Left ventricle myocardium inferior (tissue), 1 donor: ENCODE data around the gene JHY. TPM values are rescaled to one million over a fixed set of nuclear protein-coding genes. Genes with fewer than 3 reads are reported as not detected.

Experiments
- DNase-seq: peaks from one replicate; pipeline ENCODE4 v3.0.0-alpha.2; 2020
- H3K27ac ChIP-seq: fragments of 200-600 bp; replicated peaks from 2 replicates; pipeline ENCODE4 v1.8.0; 2021
- H3K27me3 ChIP-seq: fragments of 200-600 bp; 2 replicates; pipeline ENCODE4 v1.8.0; 2021; ENCODE audit warnings: low read depth
- H3K36me3 ChIP-seq: fragments of 200-600 bp; 2 replicates; pipeline ENCODE4 v1.8.0; 2021
- H3K4me1 ChIP-seq: fragments of 200-600 bp; 2 replicates; pipeline ENCODE4 v1.8.0; 2021
- H3K4me3 ChIP-seq: fragments of 200-600 bp; 2 replicates; pipeline ENCODE4 v1.8.0; 2021; ENCODE audit warnings: mild to moderate bottlenecking, moderate library complexity
- H3K9me3 ChIP-seq: fragments of 200-600 bp; replicated peaks from 2 replicates; pipeline ENCODE4 v1.8.0; 2021
- CTCF ChIP-seq: fragments of 200-600 bp; IDR thresholded peaks from 2 replicates; pipeline ENCODE4 v1.8.0; 2021; ENCODE audit warnings: antibody characterized with exemption, mild to moderate bottlenecking, borderline replicate concordance
- intact Hi-C: fragments of 100-400 bp; cut with micrococcal nuclease; formaldehyde crosslinking; loops from one replicate; pipeline ENCODE4 v1.11.0; 2022
- total RNA-seq: library from RNA; stranded (reverse); fragmentation: NEBNext Ultra II Directional; extraction: Animal tissue kit (Norgen Biotek cat#: 25700); gene quantifications from one replicate; pipeline ENCODE4 v1.2.1, GENCODE V29; 2021
- donor health status: DM: no; HTN: yes; CAD: no; lungs with severe emphysema.

JHY gene
- total RNA-seq, 1 donor from 2014 or later, result 1.8 TPM

DNA sequence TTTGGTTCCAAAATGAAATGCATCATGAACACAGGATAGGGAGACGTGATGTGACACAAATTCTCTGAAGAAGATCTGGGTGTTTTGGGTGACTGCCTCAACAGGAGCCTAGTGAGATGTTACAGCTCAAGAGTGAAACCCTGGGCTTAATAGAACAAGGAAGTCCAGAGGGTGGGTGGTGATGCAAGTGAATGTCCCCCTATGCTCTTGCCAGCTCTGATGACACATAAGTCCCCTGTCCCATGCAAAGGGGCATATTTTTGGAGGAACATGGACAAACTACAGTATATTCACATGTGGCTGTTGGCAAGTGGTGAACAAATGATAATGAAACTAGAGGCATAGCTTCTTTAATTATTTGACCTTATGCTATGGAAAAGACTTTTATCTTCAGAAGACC, 35.1 kb upstream of the JHY start:
- H3K27me3 ChIP-seq, result peaks cover 33% of the 10 kb centered on the region
- intact Hi-C loops, result no loop called here

GRCh38 chr11:122848186-122848585, 34.4 kb upstream of the JHY start:
- no peak overlapping the region for H3K27ac ChIP-seq
- no peaks in the 10 kb centered on the region for H3K4me1 ChIP-seq
- DNase-seq, result no peak
- no peaks in the 10 kb centered on the region for H3K9me3 ChIP-seq
- TF ChIP-seq CTCF, result no peak
- no peaks in the 10 kb centered on the region for H3K36me3 ChIP-seq
- H3K27me3 ChIP-seq, result peaks cover 39% of the 10 kb centered on the region
- H3K4me3 ChIP-seq, result no peak overlapping the region
- intact Hi-C loops, result no loop called here

More for the DNA sequence above, 35.1 kb upstream of the JHY start:
- no peak for TF ChIP-seq CTCF
- Histone ChIP-seq H3K4me1 (no peaks in the 10 kb centered on the region), H3K4me3 (no peak overlapping the region), H3K9me3 (no peaks in the 10 kb centered on the region), H3K27ac (no peak overlapping the region), H3K36me3 (no peaks in the 10 kb centered on the region)
- DNase-seq, result no peak

DNA sequence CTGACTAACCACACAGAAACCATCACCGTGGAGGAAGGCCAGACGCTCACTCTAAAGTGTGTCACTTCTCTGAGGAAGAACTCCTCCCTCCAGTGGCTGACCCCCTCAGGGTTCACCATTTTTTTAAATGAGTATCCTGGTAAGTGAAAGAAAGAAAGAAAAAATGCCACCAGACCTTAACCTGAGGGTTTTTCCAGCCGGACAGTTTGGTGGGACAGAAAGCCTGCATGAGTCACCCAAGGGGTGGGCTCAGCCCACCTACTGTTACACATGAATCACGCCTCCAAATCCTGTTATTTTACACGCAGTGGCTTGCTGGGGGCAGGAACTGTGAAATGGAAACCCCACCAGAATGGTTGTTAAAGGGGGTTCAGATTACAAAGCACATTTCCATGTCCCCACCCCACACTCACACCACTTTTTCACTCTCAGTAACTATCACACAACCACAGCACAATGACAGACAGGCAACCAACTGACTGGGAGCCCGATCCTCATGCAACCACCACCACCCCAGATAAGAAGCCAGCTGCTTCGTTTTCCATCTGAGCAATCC, 32.4 kb upstream of the JHY start:
- Histone ChIP-seq H3K27ac (no peak overlapping the region), H3K4me1 (no peaks in the 10 kb centered on the region), H3K9me3 (no peaks in the 10 kb centered on the region), H3K36me3 (no peaks in the 10 kb centered on the region), H3K4me3 (no peak overlapping the region), H3K27me3 (peaks cover 46% of the 10 kb centered on the region)
- no peak for TF ChIP-seq CTCF
- no peak for DNase-seq
- intact Hi-C loops, result no loop called here

DNA sequence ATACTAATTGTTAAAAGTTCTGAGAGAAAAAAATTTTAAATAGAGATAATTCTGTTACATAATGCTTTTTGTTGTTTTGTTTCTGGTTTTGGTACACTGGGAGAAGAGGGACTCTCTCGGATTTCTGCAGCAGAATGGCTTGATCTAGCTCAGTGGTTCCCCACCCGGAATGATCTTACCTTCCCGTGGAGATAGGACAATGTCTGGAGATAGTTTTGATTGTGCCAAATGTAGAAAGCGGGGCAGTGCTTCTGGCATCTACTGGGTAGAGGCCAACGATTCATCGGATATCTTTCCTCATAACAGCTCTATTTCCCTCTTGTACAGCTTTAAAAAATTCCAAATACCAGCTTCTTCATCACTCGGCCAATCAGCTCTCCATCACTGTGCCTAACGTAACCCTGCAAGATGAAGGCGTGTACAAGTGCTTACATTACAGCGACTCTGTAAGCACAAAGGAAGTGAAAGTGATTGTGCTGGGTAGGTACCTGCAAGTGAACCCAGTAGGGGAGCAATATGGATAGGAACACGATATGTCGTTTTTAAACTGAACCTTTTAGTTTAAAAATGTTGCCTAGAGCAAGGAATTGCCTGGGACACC, 31.1 kb upstream of the JHY start:
- Histone ChIP-seq H3K4me3 (no peak overlapping the region), H3K36me3 (no peaks in the 10 kb centered on the region), H3K4me1 (no peaks in the 10 kb centered on the region), H3K9me3 (no peaks in the 10 kb centered on the region), H3K27me3 (peaks cover 46% of the 10 kb centered on the region), H3K27ac (no peak overlapping the region)
- TF ChIP-seq CTCF, result no peak
- intact Hi-C loops, result no loop called here
- DNase-seq, result no peak

GRCh38 chr11:122852074-122852795, 30.3 kb upstream of the JHY start:
- H3K27ac ChIP-seq, result no peak overlapping the region
- DNase-seq, result no peak
- H3K4me3 ChIP-seq, result no peak overlapping the region
- peaks cover 46% of the 10 kb centered on the region for H3K27me3 ChIP-seq
- no peak for TF ChIP-seq CTCF
- no peaks in the 10 kb centered on the region for H3K9me3 ChIP-seq
- H3K4me1 ChIP-seq, result no peaks in the 10 kb centered on the region
- no peaks in the 10 kb centered on the region for H3K36me3 ChIP-seq
- intact Hi-C loops, result no loop called here
